NCI-H1436 (cell line): ENCODE measurements around the gene C11orf68.

Experiments used
- DNase-seq: peaks from one replicate; lab custom pipeline; 2025; lab: John Stamatoyannopoulos, UW

Gene C11orf68

DNA sequence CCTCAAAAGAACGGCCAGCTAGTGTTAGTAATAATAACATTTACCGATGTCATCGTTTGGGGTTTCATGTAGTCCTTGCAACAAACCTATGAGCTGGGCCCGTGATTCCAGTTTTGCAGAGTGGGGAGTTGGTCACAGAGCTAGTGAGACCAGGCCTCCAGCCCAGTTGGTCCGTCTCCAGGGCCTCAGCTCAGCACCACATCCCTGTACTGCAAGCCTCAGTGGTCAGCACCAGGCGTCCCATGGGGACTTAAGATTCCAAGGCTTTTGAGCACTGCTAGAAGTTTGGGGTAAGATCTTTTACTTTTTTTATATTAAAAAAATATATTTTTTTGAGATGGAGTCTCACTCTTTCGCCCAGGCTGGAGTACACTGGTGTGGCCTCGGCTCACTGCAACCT lies 25.3 kb upstream of the C11orf68 start:
- DNase-seq, result no peak

DNA sequence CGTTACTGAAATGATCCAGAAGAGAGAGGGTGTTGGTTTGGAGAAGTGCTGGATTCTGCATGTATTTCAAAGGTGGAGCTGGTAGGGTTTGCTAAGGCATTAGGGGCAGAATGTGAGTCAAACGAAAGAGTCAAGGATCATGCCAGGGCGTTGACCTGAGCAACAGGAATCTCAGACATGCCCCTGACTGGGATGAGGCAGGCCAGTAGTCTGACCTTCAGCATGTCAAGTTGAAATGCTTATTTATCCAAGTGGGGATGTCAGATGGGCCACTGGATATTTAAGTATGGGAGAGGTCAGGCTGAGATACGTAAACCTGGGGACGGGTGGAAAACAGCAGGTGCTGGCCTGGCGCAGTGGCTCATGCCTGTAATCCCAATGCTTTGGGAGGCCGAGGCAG lies 23.7 kb upstream of the C11orf68 start:
- DNase-seq, result no peak

DNA sequence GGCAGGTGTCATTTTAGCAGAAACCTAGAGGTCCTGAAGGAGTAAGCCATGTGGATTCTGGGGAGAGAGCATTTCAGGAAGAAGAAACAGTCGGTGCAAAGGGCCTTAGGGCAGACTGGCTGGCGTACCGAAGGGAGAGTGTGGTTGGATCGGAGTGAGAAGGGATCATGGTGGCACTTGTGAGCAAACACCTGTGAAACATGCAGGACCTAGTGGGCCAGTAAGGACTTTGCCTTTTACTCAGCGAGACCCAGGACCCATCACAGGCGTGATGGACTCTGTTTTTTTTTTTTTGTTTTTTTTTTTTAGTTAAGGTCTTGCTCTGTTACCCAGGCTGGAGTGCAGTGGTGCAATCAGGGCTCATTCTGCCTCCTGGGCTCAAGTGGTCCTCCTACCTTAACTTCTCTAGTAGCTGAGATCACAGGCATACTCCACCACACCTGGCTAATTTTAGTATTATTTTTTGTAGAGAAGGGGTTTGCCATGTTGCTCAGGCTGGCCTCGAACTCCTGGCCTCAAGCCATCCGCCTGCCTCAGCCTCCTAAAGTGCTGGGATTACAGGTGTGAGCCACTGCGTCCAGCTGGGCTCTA lies 23.0 kb upstream of the C11orf68 start:
- no peak for DNase-seq

DNA sequence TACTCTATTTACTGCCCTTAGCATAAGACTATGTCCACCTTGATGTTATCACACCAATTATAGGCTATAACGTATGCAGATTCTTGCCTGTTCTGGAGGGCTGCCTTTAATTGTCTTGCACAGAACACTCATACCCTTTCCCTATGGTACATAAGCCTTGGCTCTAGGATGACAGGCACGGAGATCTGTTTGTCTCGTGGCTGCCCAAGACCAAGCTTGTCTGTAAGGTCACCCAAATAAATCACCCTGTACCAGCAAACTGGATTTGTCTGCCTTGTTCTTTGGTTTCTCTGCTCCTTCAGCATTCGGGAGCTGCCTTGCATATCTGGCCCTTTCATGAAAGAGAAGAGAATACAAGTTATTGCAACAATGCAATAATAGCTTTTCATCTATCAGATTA lies 18.9 kb upstream of the C11orf68 start:
- no peak for DNase-seq

DNA sequence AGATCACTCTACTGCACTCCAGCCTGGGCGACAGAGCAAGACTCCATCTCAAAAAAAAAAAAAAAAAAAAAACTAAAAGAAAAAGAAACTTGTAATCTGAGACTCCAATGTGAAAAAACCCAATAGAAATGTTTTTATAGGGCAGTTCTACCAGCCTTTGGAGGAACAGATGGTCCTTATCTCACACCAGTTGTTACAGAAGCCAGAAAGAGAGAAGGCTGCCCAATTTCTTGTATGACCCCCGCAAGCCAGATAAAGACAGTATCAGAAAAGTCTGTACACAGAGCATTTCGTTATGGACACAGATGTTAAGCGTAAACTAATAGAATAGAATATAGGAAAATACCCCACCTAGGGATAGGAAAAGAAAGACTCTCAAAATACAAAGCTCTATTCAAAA lies 15.2 kb upstream of the C11orf68 start:
- no peak for DNase-seq

DNA sequence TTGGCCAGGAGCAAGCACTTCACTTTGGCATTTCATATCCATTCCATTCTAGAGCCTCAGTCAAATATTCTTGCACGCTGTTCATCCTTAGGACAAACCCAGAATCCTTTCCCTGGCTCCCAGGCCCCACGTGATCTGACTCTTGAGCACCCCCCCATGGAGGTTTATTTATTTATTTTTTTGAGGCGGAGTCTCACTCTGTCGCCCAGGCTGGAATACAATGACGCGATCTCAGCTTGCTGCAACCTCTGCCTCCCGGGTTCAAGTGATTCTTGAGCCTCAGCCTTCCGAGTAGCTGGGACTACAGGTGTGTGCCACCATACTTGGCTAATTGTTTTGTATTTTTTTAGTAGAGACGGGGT lies 13.7 kb upstream of the C11orf68 start:
- DNase-seq, result no peak

DNA sequence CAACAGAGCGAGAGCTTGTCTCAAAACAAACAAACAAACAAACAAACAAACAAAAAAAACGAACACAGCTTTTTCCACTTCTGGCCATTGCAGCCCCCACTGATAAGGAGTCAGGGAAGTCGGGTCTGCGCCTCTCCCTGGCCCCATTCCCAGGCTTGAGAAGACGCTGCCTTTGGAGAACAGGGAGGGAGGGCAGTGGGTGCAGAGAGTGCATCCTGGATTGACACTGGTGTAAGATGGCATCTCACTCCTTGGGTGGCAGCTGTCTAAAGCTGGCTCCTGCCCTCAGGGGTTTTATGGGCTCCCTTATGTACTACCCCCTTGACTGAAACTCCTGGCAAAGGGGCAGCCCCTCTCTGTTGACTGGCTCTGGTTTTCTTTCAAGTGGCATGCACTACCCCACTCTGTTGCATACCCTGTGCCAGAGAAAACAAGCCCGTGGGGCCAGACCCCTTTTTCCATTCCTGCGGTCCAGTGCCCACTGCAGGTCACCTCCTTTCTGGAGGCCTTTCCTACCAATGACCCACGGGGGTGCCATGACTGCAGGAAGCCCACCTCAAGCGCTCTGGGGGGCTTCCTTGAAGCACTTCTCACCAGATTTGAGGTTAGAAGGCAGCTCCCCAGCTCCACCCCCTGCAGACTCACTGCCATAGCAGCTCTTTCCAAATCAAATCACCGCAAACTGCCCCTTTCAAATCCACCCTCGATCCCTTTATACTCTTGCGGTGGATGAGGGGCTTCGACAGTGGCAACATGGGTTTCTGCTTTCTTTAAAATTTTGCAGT lies 13.1 kb upstream of the C11orf68 start:
- no peak for DNase-seq

DNA sequence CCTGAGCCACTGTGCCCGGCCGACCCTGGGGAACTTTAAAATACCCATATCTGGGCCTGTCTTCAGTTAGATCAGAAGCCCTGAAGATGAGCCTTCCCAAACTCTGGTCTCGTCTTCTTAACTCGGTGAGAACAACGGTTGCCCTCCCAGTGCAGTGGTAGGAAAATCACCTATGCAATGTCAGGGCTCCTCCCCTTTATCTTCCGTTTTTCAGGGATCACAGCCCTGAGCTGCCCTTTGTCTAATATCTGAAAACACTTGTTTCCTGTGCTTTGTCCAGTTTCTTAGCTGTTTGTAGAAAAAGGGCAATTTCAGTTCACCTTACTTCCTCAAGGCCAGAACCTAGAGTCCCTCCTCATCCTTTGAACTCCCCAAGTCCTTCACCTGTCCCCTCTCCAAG lies 9.8 kb upstream of the C11orf68 start:
- no peak for DNase-seq

DNA sequence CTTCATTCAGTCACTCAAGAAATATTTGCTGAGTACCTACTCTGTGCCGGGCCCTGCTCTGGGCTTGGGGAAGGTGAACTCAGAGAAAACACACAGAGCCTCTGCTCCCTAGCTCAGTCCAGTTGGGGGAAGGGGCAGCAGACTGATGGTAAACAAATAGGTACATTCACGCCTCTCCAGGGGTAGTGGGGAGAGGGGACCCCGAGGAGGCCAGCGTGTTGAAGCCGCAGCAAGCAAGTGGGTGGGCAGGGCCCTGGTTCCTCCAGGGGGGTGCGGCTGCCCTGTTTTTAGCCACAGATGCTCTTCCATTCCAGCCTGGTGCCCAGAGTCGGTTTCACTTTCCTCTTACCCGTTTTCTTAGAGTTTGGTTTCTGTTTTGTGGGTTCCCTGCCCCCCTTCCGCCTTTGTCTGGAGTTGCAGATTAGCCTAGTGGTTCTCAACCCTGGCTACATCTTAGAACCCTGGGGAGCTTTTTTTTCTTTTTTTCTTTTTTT lies 9.1 kb upstream of the C11orf68 start:
- no peak for DNase-seq

DNA sequence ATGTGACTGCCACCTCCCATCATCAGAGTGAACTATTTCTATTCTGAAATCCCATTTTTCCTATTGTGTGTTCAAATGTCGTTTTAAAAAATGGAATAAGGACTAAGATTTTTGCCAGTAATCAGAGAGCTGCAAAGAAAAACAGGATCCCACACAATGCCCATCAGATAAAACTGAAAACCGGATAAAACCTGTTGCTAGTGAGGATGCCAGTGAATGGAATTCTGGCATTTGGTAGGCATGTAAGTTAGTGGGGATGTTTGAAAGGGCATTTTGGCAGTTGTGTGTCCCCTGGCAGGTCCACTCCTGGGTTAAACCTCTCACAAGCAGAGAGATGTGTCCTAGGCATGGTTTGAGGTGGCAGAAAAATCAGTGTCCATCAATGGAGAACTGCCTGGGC lies 6.5 kb upstream of the C11orf68 start:
- no peak for DNase-seq

DNA sequence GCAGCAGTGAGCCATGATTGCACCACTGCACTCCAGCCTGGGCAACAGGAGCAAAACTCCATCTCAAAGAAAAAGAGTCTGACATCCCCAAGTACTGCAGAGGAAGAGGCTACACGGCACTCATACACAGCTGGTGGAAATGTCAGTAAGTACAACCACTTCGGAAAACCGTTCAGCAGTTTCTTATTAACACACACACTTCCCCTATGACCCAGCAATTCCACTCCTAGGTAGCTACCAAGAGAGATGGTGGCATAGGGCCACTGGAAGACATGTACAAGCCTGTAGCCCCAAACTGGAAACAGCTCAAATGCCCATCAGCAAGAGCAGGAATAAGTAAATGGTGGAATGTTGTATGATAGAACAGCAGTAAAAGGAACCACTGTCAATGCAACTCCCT lies 3.7 kb upstream of the C11orf68 start:
- DNase-seq, result no peak

DNA sequence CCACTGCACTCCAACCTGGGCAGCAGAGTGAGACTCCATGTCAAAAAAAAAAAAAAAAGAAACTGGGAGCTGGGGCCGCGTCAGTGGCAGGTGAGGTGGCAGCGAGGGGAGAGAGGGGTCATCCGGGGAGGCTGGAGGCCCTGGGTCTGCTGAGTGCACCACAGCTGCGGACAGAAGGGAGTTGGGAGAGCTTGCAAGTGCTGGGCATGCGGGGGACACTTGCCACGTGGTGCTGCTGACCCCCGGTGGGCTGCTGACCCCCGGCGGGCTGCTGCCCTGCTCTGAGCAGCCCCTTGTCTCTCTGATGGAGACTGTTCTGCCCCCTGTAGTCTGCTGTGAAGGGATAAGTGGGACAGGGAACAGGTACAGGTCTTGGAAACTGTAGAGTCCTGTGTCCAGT lies 3.0 kb upstream of the C11orf68 start:
- no peak for DNase-seq

DNA sequence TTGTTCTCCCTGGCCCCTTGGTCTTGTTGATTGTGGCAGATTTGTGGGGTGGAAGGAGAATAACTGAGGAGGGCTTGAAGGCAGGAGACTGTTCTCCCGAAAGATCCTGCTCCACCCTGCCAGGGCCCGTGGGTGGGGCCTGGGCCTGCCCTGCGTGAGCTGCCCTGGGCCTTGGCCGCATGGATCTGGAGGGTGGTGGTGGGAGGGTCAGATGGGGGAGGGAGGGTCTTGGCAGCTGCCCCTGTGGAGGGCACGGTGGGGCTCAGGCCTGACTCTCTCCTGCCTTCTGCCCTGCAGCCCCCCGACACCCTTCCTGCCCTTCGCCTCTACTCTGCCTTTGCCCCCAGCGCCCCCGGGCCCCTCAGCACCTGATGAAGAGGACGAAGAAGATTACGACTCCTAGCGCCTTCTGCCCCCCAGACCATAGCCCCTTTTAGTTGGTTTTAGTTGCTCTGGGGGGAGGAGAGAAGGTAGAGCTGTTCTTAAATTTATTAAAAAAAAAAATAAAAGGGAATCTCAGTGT lies 2.2 kb upstream of the C11orf68 start:
- no peak for DNase-seq

DNA sequence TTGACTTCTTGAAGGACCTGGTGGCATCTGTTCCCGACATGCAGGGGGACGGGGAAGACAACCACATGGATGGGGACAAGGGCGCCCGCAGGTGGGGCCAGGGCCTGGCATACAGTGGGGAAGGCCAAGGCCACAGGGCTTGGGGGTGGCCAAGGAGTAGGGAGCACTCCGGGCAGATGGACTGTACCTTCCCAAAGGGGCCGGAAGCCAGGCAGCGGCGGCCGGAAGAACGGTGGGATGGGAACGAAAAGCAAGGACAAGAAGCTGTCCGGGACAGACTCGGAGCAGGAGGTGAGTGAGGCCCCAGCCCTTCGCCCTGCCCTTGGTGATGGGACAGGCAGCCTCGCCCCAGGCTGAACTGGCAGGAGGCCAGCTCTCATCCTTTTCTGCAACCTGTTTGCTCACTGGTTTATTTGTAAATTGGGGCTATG lies 1.5 kb upstream of the C11orf68 start:
- DNase-seq, result no peak

DNA sequence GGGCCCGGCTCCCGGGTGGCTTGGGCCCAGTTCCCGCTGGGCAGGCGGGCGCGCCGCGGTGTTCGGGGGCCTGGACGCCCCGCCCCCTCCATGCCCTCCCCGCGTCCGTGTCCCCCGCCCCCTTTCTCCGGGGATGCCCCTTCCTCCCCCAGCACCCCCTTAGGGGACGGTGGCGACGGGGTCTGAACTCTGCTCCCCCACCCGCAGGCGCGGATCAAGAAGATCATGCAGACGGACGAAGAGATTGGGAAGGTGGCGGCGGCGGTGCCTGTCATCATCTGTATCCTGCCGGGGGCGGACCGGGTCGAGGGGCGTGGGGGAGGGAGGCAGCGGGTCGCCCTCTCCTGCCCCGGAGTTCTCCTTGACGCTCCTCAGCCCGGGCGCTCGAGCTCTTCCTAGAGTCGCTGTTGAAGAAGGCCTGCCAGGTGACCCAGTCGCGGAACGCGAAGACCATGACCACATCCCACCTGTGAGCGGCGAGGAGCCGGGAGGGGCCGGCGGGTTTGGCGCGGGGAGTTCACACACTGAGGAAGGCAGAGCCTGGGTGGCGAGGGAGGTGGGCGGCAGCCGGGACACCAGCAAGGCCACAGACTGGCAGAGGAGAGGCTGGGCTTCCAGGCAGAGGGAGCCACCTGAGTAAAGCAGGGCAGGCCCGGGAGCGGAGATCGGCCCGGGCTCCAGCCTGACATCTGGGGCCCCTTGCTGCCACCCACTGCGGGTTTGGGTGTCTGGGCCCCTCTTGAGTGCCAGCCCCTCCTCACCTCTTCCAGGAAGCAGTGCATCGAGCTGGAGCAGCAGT lies 910 bp upstream of the C11orf68 start:
- no peak for DNase-seq

DNA sequence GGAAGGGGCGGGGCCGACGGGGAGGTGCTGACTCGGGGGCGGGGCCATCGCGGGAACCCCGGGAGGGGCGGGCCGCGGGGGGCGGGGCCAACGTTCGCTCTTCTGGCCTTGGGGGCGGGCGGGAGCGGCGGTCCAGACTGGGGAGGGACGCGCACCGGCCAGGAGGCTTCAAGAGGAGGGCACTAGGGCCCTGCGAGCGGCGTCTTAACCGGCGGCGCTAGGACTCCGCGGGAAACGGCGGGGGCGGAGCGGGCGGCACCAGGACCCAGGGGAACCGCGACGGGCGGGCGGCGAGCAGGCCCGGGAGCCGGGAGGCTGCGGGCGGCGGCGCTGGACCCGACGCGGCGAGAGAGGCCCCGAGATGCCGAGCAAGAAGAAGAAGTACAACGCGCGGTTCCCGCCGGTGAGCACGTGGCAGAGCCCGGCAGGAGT lies 295 bp upstream of the C11orf68 start, which contains the start of gene DRAP1:
DRAP1 (plus strand) TSS at position 286 of the 432 bp plus-strand sequence; CDS start at position 362, 76 bp downstream.
- DNase-seq, result peak; percentile 96

DNA sequence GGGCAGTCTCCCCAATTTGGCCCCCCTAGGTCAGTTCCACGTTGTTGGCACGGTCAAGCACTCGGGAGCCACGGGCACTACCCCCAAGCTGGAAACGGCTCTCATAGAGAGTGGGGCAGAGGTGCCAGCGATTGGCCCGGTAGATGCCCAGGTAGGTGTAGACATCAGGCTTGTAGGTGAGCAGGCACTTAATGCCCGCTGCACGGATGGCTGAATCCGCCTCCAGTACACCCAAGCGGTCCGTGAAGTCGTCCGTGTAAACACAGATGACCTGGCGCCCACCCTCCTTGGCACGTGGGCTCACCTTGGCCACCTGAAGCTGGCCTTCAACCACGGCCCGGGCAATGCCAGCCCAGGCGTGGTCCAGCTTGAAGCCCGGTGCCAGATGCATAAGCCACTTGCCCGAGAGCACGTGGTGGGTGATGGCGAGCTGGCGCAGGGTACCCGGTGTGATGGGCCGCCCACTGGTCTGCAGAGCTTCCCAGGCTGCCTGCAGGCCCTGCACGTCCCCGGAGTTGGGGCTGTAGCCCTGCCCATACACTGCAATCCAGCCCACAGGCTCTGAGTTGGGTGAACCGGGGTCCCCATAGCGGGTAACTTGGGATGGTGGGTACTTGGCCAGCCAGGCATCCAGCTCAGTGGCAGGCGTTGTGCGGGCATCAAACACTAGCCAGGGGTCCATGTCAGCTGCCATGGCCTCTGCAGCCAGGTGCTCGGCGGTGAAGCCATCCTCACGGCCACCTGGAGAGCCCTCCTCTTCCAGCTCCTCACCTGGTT lies 1.2 kb downstream of the C11orf68 start:
- no peak for DNase-seq

DNA sequence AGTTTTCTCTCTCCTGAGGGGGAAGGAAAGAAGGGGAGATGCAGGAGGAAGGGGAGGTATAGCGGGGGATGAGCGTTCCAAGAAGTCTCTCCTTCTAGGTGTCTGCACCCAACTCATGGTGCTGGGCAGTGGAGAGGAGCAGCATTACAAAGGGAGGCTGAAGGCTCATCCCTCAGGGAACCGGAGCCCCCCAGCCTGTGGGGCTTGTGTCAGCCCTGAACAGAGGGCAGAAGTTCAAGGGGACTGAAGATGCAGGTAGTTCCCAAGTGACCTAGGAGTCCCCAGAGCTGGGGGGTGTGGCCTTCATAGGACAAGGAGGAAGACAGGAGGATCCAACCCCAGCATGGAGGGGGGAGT lies 1.8 kb downstream of the C11orf68 start:
- DNase-seq, result no peak

DNA sequence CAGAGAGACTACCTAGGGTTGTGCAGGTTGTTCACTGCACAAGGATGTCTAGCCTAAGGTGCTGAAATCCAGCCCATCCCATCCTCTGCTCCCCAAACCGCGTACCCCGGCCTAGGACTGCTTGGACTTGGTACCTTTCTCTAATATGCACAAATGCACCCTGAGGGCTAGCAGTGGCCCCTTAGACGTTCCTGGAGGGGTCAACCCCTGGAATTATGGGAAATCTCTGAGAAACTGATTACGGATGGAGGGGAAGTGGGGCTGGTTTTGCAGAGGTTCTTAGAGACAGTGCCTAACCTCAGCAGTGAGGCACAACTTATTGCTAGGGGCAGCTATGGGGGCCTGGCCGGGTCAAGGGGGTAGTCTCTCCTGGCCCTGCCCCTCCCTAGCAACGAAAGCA lies 2.5 kb downstream of the C11orf68 start:
- DNase-seq, result no peak

DNA sequence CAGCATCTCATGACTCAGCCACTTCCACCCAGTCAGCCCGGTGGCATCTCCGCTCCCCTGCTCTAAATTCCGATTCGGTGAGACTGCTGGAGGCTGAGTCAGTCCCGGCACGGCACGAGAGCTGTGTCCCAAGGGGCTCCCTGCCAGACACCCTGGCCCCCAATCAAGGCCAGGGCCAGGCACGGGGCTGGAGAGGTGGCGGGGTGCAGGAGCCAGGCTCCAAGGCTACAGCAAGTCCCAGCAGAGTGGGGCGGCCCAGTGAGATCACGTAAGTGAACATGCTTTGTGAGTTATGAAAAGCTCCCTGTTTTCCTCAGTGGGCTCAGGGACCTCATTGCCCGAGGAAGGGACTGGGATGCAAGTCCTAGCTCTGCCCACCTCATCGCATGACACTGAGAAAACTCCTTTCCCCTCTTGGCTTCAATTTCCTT lies 3.0 kb downstream of the C11orf68 start:
- no peak for DNase-seq

DNA sequence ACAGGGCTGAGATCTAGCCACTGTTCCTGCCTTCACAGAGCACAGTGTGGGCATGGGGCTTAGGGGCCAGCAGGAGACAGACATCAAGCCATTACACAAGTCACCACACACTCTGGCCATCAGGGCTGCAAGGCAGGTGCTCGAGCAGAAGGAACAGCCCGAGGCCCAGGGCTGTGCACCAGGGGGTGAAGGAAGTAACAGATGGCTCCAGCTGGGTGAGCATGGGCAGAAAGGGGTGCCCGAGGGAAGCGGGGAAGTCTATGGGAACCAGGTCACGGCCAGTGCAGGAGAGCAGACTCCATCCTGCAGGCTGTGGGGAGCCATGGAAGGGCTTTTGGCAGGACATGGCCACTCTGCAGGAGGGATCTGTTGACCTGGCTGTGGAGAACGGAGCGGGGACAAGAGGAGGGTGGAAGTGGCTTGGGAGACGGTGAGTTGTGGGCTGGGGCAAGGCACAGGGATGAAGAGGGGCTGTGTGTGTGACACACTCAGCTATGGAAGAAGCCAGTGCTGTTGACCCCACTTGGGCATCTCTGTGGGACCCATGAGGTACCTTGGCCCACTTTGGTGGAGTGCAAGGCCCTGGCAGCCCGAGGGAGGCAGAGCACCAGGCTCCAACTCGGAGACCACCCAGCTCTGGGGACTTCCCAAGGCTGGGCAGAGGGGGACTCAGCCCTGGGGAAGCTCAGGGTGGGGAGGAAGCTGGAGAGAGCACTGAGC lies 3.6 kb downstream of the C11orf68 start:
- no peak for DNase-seq
